HG02759 (cell line): Measurements from ENCODE around the gene FAAH.

ENCODE experiments used
- ATAC-seq: cut with Tn5 transposase; IDR thresholded peaks from one replicate; pipeline ENCODE4 v1.9.1; 2021; ENCODE audit warnings: mild to moderate bottlenecking, moderate library complexity; ENCODE audit not compliant: unreplicated experiment

FAAH gene

GRCh38 chr1:46449223-46450159 is 55.4 kb downstream of the FAAH start:
- no peak for ATAC-seq

GRCh38 chr1:46450160-46450517 is 56.0 kb downstream of the FAAH start:
- no peak for ATAC-seq

- ATAC-seq = no peak
These were observed 58.1 kb downstream of the FAAH start for GRCh38 chr1:46451948-46452930.

- ATAC-seq = no peak
These were observed 58.8 kb downstream of the FAAH start for GRCh38 chr1:46452931-46453325.

- ATAC-seq = no peak
These were observed 59.3 kb downstream of the FAAH start for GRCh38 chr1:46453449-46453848.

GRCh38 chr1:46455951-46456350 is 61.8 kb downstream of the FAAH start:
- ATAC-seq = no peak

- no peak for ATAC-seq
These were observed 62.4 kb downstream of the FAAH start for GRCh38 chr1:46456411-46456963.

- no peak for ATAC-seq
These were observed 63.1 kb downstream of the FAAH start for GRCh38 chr1:46457178-46457577.

- ATAC-seq = no peak
These were observed 64.1 kb downstream of the FAAH start for GRCh38 chr1:46458190-46458589.

- no peak for ATAC-seq
These were observed 64.7 kb downstream of the FAAH start for GRCh38 chr1:46458846-46459245.

- no peak for ATAC-seq
These were observed 65.2 kb downstream of the FAAH start for GRCh38 chr1:46459315-46459714.

- no peak for ATAC-seq
These were observed 67.1 kb downstream of the FAAH start for GRCh38 chr1:46461017-46461808.

- ATAC-seq = no peak
These were observed 67.8 kb downstream of the FAAH start for GRCh38 chr1:46461809-46462448.
